ENCODE measurements around the gene VWA5A.

Gene VWA5A, protein sequence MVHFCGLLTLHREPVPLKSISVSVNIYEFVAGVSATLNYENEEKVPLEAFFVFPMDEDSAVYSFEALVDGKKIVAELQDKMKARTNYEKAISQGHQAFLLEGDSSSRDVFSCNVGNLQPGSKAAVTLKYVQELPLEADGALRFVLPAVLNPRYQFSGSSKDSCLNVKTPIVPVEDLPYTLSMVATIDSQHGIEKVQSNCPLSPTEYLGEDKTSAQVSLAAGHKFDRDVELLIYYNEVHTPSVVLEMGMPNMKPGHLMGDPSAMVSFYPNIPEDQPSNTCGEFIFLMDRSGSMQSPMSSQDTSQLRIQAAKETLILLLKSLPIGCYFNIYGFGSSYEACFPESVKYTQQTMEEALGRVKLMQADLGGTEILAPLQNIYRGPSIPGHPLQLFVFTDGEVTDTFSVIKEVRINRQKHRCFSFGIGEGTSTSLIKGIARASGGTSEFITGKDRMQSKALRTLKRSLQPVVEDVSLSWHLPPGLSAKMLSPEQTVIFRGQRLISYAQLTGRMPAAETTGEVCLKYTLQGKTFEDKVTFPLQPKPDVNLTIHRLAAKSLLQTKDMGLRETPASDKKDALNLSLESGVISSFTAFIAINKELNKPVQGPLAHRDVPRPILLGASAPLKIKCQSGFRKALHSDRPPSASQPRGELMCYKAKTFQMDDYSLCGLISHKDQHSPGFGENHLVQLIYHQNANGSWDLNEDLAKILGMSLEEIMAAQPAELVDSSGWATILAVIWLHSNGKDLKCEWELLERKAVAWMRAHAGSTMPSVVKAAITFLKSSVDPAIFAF

DNA sequence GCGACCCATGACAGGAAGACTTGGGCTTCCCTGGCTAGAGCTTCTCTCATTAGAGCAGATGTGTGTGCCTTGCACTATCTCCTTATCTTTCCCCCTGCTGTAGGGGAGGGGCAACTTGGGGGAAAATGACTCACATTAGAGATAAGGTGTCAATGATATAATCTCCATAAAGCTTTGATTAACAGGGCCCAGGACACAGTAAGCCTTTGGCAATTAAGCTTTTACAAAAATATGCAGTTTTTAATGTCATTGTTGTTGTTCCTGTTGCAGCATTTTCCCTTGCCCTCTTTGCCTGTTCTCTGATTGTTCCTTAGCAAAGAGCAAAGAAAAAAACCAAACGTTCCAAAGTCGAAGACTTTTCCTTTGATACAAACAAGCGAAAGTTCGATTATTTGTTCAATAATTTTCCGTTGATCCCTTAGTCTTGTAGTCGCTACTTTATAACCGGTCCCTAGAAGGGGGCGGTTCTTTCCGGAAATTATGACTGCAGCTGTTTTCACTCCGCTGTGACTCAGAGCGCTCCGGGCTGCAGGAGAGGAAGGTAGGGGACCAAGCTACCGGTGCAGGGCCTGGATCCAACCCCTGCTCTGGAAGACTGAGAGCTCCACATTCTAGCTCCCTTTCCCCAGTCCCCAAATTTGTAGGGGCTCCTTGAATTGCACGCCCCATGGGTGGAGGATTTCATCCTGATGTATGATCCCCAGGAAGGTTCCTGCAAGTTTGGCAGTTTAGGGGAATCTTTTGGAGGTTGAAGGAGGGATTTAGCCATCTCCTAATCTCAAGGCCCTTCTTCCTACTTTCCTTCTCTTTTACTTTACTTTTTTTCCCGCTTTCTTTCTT is at the start of gene VWA5A:
Gene VWA5A (plus strand): TSS at position 509 of the 840 bp plus-strand sequence. CDS start 2,062 bp downstream, outside the sequence.
- peak; percentile 37 for DNase-seq

DNA sequence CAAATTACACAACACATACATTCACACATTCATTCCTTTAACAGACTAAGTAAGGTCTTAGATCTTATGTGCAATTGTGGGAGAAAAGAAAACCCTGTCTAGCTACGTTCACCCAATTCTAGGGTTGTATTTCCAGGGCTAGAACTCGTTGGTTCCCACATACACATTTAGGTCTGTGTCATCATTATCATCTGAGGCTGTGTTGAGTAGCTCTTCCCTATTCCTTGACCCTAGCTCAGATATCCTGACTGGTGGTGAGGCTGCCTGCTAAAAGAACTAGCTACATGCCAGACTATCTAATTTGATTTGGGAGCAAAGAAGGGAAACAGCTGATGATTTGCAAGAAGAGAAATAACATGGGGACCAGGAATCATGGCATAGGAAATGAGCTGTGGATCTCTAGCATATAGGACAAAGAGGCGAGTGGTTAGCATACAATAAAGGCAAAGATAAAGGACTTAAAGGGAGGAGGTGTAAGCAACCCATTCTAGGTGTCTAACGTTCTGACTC is 46.6 kb upstream of the VWA5A start:
- DNase-seq = no peak

DNA sequence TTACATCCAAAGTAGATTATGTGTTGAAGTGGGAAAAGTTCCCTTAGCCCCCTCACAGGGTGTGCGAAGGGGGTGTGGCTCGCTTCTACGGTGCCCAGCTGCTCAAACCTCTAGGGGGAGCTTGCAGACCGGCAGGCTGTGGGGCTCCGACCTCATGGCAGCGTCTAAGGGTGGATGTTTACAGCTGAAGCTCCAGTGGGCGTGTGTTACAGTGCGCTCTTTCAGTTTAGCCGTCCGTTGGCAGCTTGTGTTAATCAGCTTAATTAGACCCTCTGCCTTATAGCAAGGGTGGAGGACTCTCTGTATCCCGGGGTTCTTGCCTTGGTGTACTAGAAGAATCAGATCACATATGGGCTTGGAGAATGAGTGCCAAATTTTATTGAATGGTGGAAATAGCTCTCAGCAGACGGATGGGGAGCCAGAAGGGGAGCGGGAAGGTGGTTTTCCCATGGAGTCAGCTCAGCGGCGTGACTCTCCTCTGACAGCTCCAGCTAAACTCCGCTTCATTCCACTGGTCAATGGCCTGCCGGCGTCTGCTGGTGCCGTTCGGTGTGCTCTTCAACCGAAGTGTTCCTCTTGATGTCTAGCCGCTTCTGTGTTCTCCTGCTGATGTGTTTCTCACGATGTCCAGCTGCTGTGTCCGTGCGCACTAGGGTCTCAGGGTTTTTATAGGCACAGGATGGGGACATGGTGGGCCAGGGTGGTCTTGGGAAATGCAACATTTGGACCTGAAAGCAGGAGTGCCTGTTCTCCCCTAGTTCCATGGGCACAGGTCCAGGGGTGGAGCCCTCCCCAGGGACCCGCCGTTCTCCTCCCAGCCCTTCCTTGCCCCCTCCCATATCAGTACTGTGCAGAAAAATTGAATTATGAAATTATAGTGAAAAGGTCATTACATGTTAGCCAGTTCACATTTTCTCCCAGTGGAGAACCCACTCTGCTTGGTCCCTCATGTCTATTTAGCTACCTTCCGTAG is 45.5 kb upstream of the VWA5A start:
- peak; percentile 2 for DNase-seq

DNA sequence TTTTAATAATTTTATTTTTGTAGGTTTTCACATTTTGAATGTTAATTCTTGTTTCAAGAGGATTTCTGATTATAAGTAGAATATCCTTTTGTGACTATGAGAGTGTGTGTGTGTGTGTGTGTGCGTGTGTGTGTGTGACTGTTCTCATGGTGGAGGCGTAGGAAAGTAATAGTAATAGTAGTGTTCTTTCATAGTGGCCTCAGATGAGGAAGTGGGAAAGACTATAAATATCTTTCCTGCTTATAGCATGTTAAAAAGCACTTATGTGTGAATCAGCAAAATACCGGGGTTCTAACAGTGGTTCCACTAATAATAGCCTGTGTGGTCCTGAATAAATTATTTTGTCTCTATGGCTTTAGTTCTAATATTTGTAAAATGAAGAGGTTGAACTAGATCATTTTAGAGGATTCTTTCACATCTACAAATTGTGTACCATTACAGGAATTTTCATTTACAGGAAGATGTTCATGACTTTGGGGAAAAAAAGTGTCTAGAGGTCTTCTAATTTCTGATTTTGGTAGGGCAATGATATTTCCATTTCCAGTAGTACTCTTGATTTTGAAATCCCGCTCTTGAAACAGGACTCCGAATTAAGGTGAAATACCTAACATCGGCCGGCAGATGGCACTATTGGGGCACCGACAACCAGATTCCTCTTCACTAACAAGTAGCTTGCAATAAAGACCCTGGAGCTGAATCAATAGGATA is 44.2 kb upstream of the VWA5A start:
- DNase-seq = peak; percentile 24

DNA sequence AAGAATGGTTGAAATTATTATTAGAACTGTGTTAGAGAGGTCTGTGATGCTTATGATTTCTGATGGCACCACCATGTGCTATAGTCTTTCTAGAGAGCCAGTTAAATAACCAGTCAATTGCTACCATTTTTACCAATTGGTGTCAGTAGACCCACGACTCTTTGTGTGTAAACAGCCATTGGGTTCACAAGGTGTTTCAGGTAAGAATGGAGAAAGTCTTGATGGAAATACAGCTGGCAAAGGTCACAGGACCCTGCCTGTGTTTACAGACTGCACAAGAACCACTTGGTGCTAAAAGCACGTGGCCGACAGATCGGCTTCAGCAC is 43.7 kb upstream of the VWA5A start:
- no peak for DNase-seq

DNA sequence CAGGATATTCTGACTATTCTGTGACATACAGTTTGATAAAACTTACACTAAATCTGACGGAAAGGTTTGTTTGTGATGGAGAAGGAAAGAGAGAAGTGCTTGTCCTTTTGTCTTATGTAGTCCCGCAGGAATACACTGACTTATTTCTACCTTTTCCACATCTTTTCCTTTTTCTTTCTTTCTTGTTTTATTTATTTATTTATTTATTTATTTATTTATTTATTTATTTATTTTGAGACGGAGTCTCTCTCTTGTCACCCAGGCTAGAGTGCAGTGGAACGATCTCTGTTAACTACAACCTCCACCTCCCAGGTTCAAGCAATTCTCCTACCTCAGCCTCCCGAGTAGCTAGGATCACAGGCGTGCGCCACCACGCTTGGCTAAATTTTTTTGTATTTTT is 43.1 kb upstream of the VWA5A start:
- no peak for DNase-seq

DNA sequence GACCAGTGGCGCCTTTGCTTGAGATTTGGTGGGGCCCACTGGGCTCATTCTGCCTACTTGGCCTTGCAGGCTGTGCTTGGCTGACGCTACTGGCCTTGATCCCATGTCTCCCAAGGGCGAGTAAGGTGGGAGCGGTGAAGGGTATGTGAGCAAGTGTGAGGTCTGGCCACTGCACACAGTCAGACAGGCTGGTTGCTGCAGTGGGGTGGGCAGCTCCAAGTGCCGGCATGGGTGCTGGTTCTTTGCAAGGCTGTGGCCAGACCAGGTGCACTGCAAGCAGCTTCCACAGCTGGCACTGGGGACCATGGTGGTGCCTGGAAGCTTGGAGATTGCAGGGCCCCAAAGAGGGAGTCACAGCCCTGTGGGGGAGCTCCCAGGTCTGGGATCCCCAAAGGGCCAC is 40.7 kb upstream of the VWA5A start:
- DNase-seq = no peak

DNA sequence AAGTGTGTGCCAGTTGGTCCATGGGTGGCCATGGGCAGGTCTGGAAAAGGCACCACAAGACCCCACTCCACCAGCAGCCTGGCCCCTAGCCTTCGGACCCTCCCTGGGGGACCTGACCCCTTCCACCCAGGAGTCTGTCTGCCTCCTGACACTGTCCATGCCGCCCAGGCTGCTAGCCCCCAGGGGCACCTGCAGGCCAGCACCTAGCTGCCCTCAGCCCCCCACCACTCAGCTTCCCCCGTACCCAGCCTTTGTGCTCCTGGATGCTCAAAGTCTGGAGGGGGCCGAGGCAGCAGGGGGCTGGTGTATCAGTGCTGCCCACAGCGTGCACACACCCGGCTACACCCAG is 39.8 kb upstream of the VWA5A start:
- no peak for DNase-seq

DNA sequence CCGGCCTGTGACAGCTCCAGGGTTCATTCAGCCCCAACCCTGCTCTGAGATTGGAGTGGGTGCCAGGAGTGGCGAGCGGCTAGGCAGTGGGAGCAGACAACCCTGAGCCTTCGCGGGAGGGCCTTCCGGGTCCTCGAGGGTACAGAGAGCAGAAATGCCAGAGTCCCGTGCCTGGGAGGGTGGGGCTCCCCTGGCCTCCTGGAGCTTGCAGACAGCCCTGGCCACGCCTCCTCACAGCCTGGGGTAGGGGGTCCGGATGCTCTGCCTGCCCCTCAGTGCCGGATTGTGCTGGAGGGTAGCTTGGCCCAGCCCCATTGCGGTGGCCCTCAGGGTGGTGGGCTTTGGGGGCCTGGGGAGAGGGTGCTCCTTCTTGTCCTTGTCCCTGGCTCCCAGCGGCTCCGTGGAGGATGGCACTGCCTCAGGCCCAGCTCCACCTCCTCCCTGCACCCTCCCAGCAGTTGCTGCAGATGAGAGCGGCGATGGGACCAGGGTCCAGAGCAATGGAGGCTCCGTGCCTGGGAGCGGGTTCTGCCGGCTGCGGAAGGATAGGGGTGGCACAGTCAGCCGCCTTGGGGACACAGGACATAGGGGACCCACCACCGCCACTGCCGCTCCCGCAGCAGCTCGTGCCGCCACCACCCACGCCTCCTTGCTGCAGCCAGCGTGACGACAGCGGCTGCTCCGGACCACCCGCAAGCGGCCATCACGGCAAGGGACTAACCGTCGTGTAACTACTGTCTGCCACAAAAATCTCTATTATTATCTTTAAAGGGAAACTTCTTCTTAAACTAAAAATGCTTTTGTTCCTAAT is 39.2 kb upstream of the VWA5A start:
- DNase-seq = no peak

DNA sequence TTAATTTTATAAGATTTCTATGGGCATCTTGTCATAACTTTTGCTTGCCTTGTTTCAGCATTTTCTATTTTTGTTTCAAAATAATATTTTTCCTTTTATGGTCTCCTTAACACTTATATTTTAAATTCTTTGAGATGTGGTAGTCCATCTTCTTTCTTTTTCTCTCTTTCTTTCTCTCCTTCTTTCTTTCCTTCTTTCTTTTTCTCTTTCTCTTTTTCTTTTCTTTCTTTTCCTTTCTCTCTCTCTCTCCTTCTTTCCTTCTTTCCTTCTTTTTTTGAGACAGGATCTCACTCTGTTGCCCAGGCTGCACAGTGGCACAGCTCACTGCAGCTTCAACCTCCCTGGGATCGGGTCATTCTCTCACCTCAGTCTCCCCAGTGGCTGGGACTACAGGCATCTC is 38.0 kb upstream of the VWA5A start:
- no peak for DNase-seq

DNA sequence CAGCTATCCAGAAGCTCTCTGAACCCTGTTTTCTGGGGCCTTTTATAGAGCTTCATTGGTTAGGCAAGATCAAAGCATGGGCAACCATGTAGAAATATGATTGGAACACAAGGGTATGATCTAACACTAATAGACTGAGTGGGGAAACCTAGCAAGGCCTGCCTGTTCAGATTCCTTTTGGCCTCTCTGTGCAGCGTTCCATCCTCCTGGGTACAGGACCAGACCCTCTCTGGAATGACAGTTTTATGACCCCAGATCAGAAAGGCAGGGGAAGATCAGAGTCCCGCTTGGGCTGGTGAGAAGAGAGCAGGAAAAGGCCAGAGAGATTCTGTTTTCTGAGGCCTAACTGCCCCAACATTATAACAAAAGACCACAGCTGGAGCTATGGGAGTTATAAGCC is 36.7 kb upstream of the VWA5A start:
- no peak for DNase-seq

DNA sequence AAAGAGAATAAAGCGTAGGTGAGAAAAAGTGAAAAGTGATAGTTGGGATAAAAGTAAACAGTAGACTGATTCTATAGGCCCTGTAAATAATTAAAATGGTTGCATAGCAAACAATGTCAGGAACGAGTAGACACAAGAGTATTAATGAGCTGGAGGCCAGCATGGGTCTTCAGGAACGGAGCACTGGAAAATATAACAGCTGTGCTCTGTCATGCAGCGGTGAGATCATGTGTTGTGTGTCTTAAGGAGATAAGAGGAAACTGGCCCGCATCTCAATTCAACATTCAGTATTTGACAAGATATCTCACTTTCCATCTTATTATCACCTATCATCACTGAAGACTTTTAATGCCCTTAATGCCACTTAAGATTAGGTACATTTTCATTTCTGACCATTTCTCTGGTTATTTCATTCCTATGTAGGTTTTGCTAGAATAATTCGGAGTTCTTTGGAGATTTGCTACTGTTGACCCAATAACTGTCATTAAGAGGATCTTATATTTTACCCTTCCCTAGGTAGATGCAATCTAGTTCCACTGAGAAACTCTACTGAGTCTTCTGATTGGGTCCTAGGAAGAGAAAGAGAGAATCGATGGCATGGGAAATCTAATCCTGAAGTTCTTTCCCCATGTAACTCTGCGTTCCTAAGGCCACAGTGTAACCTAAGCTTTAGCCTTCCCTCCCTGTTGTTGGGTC is 35.5 kb upstream of the VWA5A start:
- DNase-seq = no peak

DNA sequence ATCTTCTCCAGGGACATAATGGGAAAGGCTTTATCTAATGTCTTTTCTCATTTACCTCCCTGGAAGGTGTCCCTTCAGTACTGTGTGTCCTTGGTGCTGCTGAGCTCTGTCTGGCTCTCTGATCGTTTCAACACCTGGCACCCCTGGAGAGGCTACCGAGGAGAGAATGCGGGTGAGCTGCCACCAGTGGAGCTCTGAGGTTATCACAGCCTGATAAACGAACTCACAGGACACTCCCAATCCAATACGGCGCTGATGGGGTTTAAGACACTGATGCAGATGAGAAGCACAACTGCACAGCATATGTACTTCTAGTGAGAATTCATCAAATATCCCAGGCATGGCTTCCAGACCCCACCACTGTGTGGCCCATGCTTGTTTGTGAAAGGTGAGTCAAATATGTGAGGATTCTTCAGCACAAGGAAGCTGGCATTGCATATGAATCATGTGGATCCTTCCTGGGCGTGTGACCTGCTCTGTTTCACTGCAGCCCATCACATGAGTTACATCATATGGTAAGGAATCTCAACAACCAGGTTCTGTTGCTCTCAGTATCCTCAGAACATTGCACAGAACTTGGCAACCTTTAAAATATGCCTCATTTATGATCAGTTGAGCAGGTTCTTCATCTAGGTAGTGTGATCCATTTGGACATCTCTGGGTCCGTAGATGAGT is 34.8 kb upstream of the VWA5A start:
- no peak for DNase-seq

DNA sequence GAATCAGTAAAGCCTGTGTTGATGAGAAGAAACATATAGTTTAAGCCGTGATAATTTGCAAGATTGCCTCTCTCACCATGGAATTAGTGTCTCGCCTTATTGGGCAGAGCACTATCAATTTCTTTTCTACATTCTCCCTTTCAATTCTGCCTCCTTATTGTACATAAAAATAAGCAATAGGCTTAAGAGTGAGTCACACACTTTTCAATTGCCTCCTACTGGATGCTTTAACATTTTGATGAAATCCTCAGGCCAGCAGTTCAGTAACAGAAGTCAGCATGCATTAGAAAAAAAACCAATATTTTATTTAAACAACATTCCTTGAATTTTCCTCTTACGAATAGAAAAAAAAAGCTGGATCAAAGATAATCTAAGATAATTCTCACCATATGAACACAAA is 33.8 kb upstream of the VWA5A start:
- DNase-seq = no peak

DNA sequence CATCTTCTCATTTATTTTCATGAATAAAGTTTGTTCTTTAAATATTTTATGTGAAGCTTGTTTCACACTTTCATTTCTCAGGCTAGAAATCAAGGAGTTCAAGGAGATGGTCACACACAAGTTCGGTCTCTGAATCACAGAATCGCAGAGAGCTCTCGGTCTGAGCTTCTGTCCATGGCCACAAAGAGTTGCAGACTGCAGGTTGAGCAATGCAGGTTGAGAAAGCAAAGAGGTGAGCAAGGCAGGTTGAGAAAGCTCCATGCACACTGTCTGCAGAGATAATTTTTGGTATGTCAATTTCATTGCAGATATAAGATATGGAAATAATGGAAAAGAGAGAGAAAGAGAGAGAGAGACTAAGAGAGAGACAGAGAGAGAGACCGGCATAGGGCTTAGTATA is 32.9 kb upstream of the VWA5A start:
- DNase-seq = no peak

DNA sequence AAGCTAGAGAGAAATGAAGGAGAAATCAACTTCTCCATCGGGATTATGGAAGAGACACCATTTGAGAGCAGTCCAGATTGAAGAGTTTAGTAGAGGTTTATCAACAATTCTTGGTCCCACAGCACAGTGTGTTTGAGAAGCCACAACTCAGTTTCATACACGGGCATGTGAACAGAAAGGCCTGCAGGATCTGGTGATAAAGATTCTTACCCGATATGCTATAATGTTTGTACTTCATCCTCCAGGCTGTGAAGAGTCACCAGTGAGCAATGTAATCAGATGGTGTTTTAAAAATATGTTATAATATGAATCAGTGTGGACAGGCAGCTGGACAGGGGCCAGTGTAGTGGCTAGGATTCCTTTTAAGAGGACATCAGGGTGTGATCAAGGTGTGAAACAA is 29.7 kb upstream of the VWA5A start:
- no peak for DNase-seq

DNA sequence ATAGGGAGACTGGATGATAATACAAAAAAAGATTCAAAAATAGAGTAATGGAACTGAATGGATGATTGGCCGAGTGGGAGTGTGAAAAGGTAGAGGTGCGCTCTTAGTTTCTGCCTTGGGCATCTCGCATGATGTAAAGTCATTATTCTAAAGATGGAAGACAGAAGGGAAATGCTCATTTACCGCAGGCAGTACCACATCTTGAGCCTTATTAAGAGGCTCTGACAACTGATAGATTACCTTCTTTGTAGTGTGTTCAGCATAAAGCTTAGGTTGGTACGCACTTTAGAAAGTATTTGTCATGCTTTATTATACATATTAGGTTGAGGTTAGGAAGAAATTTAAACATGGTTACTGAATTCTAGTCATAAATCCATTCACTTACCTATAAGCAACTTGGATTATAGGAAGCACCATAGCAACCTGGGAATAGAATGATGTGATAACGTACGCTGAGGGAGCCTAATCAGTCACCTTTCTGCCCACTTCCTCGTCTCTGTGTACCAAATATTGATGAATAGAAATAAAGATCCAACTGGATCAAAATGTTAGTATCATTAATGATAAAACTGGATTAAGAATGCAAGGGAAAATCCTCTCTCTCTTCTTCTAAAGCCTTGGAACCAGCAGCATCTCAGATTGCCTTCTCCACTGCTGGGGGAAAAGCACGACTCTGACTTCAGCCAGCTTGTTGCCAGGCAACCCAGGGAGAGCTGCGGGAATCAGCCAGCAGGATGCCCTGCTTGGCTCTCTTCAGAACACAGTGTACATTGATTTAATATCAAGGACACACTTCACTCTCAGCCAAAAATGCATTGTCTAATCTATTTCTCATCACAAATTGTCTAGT is 29.0 kb upstream of the VWA5A start:
- DNase-seq = no peak

DNA sequence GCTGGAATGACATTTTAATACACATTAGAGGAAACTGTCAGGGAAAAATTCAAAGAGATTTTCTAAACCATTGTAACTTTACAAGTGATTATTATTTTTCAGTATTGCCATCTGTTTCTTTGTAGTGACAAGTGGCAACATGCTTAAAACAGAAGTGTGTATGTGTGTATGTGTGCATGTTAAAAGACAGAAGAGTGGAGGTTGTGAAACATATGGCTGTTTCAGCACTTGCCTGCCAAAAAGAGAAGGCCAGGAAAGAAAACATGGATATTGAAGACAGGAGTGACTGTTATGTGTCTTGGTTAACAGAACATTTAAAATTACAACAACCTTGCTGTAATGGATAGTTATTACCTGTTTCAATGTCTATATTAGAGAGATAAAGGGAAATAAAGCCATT is 24.3 kb upstream of the VWA5A start:
- no peak for DNase-seq
